PC-9 (cell line): Measurements from ENCODE around the gene SHROOM3.

ENCODE experiments used
- EZH2 ChIP-seq: fragments of 200-600 bp; sonication (generic); IDR thresholded peaks from 2 replicates; pipeline ENCODE4 v1.8.0; 2017; ENCODE audit warnings: antibody characterized with exemption, low read depth
- TF ChIP-seq, protein P1 (sequence below): fragments of 200-600 bp; sonication (generic); conservative IDR thresholded peaks from 2 replicates; pipeline ENCODE4 v1.6.1; 2017; ENCODE audit warnings: mixed run types, antibody characterized with exemption, mild to moderate bottlenecking, moderate library complexity

GRCh38 chr4:76760193-76760592 lies 325.2 kb downstream of the SHROOM3 start:
- TF ChIP-seq, protein P1, sequence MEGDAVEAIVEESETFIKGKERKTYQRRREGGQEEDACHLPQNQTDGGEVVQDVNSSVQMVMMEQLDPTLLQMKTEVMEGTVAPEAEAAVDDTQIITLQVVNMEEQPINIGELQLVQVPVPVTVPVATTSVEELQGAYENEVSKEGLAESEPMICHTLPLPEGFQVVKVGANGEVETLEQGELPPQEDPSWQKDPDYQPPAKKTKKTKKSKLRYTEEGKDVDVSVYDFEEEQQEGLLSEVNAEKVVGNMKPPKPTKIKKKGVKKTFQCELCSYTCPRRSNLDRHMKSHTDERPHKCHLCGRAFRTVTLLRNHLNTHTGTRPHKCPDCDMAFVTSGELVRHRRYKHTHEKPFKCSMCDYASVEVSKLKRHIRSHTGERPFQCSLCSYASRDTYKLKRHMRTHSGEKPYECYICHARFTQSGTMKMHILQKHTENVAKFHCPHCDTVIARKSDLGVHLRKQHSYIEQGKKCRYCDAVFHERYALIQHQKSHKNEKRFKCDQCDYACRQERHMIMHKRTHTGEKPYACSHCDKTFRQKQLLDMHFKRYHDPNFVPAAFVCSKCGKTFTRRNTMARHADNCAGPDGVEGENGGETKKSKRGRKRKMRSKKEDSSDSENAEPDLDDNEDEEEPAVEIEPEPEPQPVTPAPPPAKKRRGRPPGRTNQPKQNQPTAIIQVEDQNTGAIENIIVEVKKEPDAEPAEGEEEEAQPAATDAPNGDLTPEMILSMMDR: no peak
- TF ChIP-seq EZH2: no peak
